GM19193 (cell line): ENCODE data around the gene ZBTB43.

ENCODE experiments used
- POLR2A ChIP-seq: IDR thresholded peaks from 4 replicates; pipeline ENCODE4 v1.6.1; 2011; ENCODE audit not compliant: insufficient read depth, insufficient read length; ENCODE audit errors: extremely low read depth

ZBTB43 gene

DNA sequence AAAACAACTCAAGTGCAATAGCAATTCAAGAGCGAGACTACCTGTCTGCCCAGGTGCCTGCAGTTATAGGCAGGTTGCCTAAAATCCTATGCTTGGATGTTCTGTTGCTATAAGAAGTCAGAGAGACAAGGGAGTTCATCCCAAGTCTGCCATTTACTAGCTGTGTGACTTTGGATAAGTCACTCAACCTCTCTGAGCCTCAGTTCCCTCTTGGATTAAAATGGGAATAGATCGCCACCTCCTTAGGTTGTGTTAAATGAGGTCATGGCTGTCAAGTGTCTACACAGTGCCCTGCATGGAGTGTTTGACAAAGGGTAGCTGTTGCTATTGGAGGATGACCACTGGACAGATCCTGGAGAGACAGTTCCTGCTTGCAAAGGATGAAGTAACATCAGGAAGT lies 54.3 kb downstream of the ZBTB43 start:
- TF ChIP-seq POLR2A, result no peak

DNA sequence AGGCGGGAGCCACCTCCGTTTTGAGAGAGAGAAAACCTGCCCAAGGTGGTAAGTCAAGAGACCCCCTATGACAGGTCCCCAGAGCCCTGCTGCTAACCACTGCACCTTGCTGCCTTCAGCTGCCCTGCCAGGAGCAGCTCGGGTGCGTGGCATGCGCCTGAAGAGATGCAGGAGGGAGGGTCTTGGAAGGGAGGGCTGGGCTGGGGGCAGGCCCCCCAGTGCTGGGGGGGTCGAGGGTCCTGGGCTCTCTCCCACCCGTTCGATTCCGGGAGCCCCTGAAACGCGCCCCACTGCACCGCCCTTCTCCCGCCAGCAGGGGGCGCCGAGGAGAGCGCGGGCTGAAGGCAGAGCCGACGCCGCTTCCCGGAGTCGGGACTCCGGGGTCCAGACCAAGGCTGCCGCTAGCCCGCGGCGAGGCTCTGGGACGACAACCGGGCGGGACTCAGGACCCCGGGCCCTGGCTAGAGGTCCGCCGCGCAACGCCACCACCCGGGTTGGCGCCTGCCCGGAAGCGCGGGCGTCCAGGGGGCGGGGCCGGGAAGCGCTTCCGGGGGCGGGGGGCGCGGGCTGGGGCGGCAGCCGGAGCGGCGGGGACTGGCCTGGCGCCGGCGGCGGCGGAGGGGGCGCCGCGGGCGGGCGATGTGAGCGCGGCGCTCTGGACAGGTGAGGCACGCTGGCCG lies 55.4 kb downstream of the ZBTB43 start, which contains the start of gene ZBTB34:
Gene ZBTB34 (plus strand): TSS at position 563 of the 680 bp plus-strand sequence. CDS start 18,761 bp downstream, outside the sequence.
- TF ChIP-seq POLR2A, result peak; percentile 89

DNA sequence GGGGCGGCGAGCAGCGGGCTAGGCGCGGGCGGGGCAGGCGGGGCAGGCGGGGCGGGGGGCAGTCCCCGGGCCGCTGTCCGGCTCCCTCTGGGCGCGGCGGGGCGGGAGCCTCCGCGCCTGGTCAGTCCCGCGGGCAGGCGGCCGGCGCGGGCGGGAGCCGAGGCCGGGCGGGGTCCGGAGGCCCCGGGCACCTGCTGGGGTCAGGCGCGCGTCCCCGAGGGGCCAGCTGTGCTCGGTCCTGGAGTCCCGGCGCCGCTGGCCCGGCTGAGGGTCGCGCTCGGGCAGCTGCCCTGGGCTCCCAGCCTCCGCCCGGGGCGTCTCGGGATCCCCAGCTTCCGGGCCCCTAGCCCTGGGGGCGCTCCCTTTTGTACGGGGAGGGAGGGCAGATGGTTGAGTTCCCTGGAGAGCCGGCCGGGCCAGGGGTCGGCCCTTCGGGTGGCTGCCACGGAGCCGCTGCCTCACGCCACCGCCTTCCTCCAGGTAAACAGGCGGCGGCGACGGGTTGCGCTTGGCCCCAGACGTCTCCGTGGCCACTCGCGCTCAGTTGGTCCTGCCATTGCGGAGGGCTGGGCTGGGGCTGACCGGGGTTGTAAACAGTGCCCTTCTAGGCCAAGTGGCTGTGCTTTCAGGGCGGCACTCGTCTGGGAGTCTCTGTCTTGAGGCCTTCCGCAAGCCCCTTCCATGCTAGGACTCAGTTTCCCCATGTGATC lies 56.1 kb downstream of the ZBTB43 start:
- no peak for TF ChIP-seq POLR2A

DNA sequence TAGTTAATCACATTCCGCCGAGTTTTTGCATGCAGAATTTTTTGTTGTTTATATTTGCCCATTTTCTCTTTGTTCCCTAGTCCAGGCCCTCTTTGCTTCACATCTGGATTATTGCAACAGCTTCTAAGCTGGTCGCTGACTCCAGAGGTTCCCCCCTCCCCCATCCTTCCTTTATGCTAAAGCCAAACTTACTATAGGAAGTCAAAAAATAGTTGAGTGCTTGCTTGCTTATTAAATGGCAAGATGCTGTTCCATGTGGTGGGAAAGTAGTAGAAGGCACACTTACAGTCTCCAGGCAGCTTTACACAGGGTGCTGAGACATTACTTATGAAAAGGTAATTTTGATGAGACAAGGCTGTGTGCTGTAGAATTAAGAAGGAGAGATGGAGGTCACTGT lies 56.9 kb downstream of the ZBTB43 start:
- TF ChIP-seq POLR2A, result no peak

DNA sequence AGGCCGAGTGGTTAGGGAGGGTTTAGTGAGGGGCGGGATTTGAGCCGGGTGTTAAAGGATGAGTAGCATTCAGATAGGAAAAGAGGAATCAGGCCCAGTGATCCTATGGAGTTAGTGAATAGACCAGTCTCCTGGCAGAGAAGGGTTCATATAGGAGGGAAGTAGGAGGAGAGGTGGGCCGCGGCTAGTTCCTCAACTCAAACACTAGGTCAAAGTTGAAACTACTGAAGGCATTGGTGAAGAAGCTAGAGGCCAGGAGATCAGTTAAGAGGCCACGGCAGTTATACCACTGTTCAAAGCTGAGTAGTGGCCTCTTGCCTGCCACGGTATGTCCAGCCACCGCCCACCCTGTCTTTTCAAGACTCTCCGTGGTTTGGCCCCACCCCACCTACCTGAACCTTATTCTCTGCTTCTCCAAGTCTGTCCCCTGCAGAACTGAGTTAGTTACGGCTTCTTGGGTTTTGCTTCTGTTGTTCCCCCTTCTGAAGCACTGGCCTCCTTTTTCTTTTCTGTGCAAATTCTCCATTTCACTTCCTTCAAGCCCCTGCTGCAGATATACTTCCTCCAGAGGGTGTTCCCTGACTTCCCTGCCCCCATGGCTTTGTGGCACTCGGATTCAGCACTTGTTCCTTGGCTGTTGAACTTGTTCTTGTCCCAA lies 57.4 kb downstream of the ZBTB43 start:
- no peak for TF ChIP-seq POLR2A

DNA sequence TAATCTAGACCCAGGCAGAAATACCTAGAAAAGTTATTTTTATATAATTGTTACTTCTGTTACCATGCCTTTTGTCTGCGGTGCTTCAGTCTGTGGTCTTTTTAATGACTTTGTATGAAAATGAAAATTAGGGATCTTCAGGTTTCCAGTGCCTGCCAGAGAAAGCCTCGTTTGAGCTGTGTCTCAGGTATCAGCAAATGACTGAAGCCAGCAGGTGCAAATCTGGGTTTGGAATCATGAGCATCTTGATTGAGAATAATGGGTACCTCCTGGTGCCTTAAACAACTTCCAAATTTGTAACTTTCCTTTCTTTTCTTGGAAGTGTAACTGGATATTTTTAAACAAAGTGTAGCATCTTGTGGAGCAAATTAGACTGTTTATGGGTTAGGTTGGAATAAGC lies 59.9 kb downstream of the ZBTB43 start:
- TF ChIP-seq POLR2A, result no peak

DNA sequence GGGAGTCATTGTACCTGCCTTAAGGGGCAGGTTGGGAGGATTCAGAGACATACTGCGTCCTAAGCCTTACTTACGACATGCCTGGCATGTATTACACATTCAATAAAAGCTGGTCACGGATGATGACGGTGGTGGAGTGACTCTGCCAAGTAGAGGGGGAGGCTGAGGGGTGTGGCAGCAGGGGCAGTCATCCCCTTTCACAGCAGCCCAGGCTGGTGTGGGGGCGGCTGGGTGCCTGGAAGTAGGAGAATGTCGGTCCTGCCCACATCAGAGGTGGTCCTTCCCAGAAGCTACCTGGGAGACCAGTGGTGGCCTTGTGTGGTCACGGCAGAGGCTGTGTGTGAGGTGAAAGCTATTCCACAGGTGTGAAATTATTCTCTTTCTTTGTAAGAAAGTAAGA lies 64.5 kb downstream of the ZBTB43 start:
- no peak for TF ChIP-seq POLR2A

DNA sequence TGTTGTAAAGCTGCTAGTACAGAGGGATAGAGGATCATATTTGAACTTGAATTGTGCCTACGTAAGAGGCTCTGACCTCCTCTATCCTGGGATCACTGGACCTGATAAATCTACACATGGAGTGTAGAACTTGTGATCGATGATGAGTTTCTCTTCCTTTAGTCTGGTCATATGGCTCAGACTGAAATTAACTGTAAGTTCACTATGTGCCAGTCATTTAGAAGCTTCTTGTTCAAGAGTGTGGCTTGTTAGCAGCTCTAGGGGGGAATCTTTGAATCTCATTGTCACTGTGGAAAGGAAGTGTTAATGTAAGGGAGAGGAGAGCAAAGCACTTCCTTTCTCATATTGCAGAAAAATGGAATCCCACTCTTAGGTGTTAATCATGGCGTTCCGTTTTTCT lies 67.7 kb downstream of the ZBTB43 start:
- no peak for TF ChIP-seq POLR2A

DNA sequence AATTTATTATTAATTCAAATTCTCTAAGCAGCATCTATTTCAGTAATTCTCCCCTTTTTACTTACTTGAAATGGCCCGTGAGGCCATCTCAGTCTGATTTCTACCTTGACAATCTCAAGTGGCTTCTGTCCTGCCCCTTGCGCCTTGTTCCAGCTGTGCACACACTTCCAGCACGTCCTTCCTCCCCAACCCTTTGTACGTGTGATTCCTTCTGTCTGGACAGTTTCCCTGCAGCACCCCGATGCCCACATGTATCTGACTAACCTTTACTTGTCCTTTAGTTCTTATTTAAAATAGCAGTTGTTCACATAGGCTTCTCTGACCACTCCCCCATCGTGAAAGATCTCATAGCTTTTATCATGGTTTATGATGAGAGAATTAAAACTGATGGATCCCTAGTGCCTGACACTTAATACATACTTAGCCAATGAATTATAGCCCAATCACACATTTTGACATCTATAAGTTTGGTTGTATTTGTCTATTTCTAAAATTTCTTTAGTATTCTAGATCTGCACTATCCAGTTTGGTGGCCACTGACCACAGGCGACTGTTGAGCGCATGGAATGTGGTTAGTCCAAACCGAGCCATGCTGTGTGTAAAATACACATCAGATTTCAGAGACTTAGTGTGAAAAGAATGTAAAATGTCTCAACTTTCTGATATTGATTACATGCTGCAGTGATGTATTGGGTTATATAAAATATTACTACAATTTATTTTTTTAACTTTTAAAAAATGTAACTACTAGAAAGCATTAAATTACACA lies 69.9 kb downstream of the ZBTB43 start:
- no peak for TF ChIP-seq POLR2A

DNA sequence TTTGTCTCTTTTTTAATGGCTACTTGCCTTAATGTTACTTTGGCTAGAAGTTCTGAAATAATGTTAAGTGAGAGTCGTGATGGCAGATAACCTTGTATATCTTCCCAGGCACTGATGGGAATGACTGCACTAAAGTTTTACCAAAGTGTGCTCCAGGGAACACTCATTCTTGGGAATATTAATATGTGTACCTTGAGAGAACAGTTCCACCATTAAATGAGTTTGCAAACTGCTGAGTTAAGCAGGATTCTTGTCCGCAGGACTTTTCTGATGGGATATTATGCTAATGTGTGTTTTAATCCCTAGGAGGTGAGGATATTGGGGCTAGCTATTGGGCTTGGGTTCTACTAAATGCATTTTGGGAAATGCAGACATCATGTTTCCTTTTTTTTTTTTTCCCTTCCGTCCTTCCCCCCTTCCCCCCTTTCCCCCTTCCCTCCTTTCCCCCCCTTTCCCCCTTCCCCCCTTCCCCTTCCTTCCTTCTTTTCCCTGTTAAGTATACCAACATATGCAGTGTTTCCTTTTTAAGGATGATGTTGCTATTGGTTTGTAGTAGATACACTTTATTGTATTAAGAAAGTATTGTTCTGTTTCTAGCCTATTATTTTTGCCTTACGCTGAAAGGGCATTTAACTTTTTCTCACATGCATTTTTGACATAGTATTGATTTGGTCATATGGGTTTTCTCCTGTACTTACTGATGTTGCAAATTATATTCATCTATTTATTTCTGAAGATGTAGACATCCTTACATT lies 71.1 kb downstream of the ZBTB43 start:
- TF ChIP-seq POLR2A, result no peak

DNA sequence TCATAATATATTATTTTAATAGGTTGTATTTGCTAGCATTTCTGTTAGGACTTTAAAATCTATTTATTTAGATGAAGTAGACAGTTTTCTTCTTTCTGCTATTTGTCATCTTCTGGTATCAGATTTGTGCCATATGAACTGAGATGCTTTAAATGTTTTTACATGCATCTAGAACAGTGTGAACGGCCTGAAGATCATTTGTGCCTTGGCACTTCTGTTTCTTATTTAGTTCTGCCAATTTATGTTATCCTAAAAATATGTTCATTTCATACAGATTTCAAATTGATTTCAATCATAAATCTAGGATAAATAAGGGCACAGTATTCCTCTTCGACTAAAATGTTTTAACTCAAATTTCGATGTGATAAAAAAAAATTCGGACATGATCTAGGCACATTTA lies 71.7 kb downstream of the ZBTB43 start:
- no peak for TF ChIP-seq POLR2A

DNA sequence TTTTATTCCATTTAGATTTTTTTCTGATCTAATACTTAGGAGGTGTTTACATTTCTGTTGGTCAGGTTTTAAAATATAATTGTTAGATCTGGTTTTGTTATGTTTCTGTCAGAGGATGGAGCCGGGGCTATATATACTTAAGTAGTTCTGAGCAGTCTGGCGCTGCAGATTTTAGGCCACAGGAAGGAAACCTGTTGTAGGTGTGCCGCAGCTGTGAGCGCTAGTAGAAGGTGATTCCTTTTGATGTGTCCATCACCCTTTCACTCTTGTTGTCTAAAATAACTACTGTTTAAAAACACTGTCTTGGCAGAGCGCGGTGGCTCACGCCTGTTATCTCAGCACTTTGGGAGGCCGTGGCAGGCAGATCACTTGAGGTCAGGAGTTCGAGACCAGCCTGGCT lies 72.6 kb downstream of the ZBTB43 start:
- no peak for TF ChIP-seq POLR2A

DNA sequence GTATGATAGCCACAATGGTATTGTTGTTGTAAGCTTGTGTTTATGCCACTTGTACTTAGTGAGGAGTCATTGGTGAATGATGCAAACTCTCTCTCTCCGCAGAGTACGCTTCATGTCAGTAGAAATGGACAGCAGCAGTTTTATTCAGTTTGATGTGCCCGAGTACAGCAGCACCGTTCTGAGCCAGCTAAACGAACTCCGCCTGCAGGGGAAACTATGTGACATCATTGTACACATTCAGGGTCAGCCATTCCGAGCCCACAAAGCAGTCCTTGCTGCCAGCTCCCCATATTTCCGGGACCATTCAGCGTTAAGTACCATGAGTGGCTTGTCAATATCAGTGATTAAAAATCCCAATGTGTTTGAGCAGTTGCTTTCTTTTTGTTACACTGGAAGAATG lies 74.4 kb downstream of the ZBTB43 start:
- TF ChIP-seq POLR2A, result no peak

DNA sequence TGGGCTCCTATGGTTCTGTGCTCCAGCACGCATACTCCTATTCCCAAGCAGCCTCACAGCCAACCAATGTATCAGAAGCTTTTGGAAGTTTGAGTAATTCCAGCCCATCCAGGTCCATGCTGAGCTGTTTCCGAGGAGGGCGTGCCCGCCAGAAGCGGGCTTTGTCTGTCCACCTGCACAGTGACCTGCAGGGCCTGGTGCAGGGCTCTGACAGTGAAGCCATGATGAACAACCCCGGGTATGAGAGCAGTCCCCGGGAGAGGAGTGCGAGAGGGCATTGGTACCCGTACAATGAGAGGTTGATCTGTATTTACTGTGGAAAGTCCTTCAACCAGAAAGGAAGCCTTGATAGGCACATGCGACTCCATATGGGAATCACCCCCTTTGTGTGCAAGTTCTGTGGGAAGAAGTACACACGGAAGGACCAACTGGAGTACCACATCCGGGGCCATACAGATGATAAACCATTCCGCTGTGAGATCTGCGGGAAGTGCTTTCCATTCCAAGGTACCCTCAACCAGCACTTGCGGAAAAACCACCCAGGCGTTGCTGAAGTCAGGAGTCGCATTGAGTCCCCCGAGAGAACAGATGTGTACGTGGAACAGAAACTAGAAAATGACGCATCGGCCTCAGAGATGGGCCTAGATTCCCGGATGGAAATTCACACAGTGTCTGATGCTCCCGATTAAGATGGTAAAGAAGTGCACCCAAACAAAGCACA lies 75.5 kb downstream of the ZBTB43 start:
- no peak for TF ChIP-seq POLR2A
